Mucosa of descending colon (tissue), 3 donors: ENCODE measurements around the gene DPEP3. TPM values are rescaled to one million over a fixed set of nuclear protein-coding genes. Genes with fewer than 3 reads are reported as not detected.
A peak's percentile ranks its signal among the peaks of the same experiment; 100 is the strongest.

ENCODE experiments used
- ATAC-seq: fragments of 200-7000 bp; cut with Tn5 transposase; one replicate; pipeline ENCODE4 v1.9.1; 2020; ENCODE audit warnings: mild to moderate bottlenecking, moderate library complexity
- DNase-seq, 3 donors: peaks; one replicate each; pipeline ENCODE4 v3.0.0-alpha.2; 2020
- H3K36me3 ChIP-seq: fragments of 200-600 bp; one replicate; pipeline ENCODE4 v1.8.0; 2021; ENCODE audit warnings: low read depth, mild to moderate bottlenecking
- H3K4me1 ChIP-seq: fragments of 200-600 bp; one replicate; pipeline ENCODE4 v1.8.0; 2021; ENCODE audit warnings: low read depth, mild to moderate bottlenecking
- H3K4me3 ChIP-seq: fragments of 200-600 bp; one replicate; pipeline ENCODE4 v1.8.0; 2021; ENCODE audit warnings: mild to moderate bottlenecking
- H3K9me3 ChIP-seq: fragments of 200-600 bp; one replicate; pipeline ENCODE4 v1.8.0; 2021; ENCODE audit warnings: mild to moderate bottlenecking
- intact Hi-C, 2 donors: fragments of 100-400 bp; cut with DNase I in 1 of 2; cut with micrococcal nuclease in 1 of 2; formaldehyde crosslinking; loops; one replicate each; pipeline versions ENCODE4 v1.11.0 to v1.11.1; 2022; cut with DNase I, micrococcal nuclease
- total RNA-seq, 3 donors: library from RNA; stranded (reverse); fragmentation: NEBNext Ultra II Directional in 2 of 3; extraction: Animal tissue kit (Norgen Biotek cat#: 25700) in 2 of 3; gene quantifications; one replicate each; pipeline versions ENCODE4 v1.2.1 to v1.2.4, GENCODE V29; 2021 to 2023
- TF ChIP-seq, protein P1 (sequence below): fragments of 200-600 bp; IDR thresholded peaks from one replicate; pipeline ENCODE4 v1.8.0; 2022; ENCODE audit warnings: antibody characterized with exemption, mild to moderate bottlenecking
- donor health status: DM: no; HTN: no; CAD: no; lungs with moderate emphysema.
- donor health status: DM: no; HTN: no; CAD: no.
- donor health status: DM: no; HTN: yes; CAD: no.

DPEP3 gene
- total RNA-seq, 3 donors from 2014 or later = not detected

DNA sequence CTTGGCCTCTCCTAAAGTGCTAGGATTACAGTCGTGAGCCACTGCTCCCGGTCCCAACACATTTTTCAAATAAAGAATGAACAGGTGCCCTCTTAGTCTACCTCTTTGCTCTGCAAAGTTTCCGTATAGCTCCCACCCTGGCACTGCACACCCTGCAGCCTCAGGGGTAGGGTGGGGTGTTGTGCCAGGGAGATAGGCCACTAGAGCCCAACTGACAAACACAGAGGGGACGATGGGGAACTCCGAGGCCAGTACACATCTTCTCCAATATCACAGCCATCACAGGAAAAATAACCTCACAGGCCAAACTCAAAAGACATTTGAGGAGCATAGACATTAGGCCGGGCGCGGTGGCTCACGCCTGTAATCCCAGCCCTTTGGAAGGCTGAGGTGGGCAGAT, 9.2 kb downstream of the DPEP3 start:
- H3K36me3 ChIP-seq = no peaks in the 10 kb centered on the region
- intact Hi-C loops = no loop called here
- TF ChIP-seq, protein P1, sequence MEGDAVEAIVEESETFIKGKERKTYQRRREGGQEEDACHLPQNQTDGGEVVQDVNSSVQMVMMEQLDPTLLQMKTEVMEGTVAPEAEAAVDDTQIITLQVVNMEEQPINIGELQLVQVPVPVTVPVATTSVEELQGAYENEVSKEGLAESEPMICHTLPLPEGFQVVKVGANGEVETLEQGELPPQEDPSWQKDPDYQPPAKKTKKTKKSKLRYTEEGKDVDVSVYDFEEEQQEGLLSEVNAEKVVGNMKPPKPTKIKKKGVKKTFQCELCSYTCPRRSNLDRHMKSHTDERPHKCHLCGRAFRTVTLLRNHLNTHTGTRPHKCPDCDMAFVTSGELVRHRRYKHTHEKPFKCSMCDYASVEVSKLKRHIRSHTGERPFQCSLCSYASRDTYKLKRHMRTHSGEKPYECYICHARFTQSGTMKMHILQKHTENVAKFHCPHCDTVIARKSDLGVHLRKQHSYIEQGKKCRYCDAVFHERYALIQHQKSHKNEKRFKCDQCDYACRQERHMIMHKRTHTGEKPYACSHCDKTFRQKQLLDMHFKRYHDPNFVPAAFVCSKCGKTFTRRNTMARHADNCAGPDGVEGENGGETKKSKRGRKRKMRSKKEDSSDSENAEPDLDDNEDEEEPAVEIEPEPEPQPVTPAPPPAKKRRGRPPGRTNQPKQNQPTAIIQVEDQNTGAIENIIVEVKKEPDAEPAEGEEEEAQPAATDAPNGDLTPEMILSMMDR = no peak
- ATAC-seq (no peak), DNase-seq (no peak)
- no peaks in the 10 kb centered on the region for H3K9me3 ChIP-seq
- no peak overlapping the region for H3K4me3 ChIP-seq
- H3K4me1 ChIP-seq = peaks cover 12% of the 10 kb centered on the region

DNA sequence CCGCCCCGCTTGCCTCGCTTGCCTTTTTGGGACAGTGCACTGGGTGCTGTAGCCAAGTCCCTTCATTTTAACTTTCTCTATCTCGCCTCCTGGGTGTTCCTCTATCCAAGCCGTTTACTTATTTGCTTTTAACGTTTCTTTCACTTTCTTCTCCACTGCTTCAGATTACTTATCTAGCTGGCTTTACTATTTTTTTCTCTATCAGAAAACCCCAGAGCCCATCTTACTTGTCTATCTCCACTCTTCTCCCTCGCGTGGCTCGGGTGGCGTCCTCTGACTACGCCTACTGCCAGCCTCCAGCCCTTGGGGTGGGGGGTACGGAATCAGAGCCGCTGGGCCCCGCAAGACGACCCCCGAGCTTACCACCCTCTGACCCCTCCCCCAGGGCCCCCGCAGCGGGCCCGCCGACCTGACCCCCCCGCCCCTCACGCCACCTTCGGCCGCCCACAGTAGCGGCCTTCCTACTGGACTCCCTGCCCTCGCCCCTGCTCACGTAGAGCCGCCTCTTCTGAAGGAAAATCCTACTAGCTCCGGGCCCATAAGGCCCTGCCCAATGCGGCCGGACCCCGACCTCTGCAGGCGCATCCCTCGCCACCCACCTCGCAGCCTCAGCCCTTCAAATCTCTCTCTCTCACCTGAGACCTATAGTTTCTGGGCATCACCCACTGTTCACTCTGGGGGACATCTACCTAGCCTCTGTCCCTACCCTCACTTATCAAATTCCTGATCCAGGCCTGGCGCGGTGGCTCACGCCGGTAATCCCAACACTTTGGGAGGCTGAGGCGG, 10.9 kb downstream of the DPEP3 start:
- no peaks in the 10 kb centered on the region for H3K36me3 ChIP-seq
- ATAC-seq = peak; percentile 32
- TF ChIP-seq, protein P1 = no peak
- intact Hi-C loops = no loop called here
- H3K4me1 ChIP-seq = peaks cover 13% of the 10 kb centered on the region
- no peaks in the 10 kb centered on the region for H3K9me3 ChIP-seq
- no peak overlapping the region for H3K4me3 ChIP-seq
- no peak for DNase-seq

DNA sequence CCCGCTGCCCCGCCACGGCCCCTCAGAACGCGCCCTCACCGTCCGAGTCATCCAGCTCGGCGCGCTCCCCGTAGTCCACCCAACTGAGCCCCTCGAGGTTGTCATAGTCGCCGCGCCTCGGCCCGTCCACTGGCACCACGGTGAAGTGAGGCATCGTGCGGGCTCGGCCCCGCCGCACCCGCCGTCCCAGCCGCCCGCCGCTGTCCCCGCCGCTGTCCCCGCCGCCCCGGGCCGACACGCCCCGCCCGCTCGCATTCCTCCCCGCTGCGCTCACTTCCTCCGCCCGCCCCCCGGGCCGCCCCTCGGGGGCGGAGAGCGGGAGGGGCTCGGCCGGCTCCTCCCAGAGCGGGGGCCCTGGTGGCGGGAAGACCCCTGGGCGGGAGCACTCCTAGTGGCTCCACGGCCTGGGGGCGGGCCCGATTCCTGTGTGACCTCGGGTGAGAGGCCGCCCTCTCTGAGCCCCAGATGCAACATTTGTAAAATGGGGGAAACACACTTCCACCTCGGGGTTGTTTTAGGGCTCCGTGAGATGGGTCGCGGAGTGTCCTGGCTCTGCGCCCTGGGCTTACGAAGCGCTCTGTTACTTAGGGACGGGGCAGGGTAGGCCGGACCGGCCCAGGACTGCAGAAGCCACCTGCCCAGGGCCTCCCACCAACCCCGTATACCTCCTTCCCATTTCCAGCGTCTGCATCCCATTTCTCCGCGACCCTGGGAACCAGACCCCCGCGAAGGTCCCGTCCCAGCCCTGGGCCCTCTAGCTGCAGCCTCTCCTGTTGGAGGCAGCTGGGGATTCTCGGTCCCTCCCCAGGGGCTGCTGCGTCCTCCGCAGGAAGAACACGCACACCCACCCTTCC, 11.7 kb downstream of the DPEP3 start, which contains the start of gene SLC12A4:
Gene SLC12A4 (minus strand): TSS at position 238 of the 854 bp plus-strand sequence. CDS start 84 bp downstream, at position 154.
- intact Hi-C loops = no loop called here
- Histone ChIP-seq H3K4me1 (peaks cover 13% of the 10 kb centered on the region), H3K36me3 (no peaks in the 10 kb centered on the region), H3K9me3 (no peaks in the 10 kb centered on the region), H3K4me3 (peak within 1 kb of the TSS; percentile 59)
- TF ChIP-seq, protein P1 = no peak
- ATAC-seq = peak; percentile 93
- peak; percentile 71 to 89 (median 86) for DNase-seq

DNA sequence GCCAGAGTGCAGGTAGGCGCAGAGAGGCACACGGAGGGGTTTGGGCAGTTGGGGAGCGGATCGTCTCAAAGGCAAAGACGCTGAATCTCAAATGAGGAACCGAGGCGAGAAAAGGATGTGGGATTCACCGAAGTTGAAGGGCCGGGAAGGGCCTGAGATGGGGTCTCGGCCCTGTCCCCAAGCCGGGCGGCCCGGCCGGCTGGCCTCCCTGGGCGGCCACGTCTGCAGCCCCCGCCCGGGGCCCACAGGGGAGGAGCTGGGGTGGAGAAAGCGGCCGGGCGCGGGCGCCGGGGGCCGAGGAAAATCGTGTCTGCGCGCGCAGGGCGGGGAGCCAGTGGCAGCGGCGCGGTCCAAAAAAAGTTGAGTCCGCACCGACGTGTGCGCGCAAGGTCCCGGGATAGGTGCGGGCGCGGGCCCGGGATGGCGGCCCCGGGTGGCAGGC, 12.3 kb downstream of the DPEP3 start:
- TF ChIP-seq, protein P1 = no peak
- Histone ChIP-seq H3K36me3 (no peaks in the 10 kb centered on the region), H3K4me1 (peaks cover 13% of the 10 kb centered on the region), H3K4me3 (peak overlapping the region; percentile 59), H3K9me3 (no peaks in the 10 kb centered on the region)
- intact Hi-C loops = no loop called here
- peak; percentile 37 for ATAC-seq
- DNase-seq = peak in 2 of 3 donors; percentile 34 to 59

DNA sequence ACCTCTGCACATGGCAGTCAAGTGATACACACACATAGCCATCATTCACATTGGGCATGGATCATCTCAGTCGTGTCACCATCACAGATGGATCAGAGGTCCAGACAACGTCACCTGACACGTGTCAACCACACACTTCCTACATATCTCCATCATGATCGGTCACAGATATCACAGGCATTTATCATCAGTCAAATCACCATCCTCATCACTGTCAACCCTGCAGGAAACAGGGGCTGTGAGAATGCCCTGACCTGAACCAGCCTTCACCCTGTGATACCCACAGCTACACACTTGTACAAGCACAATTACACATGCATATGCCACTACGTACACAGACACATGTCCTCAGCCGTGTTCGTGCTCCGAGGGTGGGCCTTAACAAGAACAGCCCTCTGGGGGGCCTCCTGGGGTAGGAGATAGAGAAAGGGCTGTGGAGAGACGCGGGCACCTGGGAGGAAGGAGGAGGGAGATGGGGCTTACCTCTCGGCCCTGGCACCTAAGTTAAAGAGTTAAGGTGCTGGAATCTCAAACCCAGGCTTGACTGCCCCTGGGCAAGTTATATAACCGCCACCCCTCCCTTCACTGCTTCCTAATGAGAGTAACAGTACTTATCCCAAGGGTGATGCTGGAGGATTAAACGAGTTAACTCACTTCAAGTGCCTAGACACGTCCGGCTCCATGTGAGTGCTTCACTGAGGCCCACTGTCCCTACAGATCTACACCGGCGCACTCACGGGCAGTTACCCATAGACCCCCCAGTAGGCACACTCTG, 12.9 kb downstream of the DPEP3 start:
- ATAC-seq (no peak), DNase-seq (no peak)
- H3K4me1 ChIP-seq = peaks cover 13% of the 10 kb centered on the region
- TF ChIP-seq, protein P1 = no peak
- H3K36me3 ChIP-seq = no peaks in the 10 kb centered on the region
- no peaks in the 10 kb centered on the region for H3K9me3 ChIP-seq
- H3K4me3 ChIP-seq = no peak overlapping the region
- intact Hi-C loops = no loop called here
